ENCODE data around the gene RBM44.

The RBM44 gene

GRCh38 chr2:237886685-237887481, 88.3 kb downstream of the RBM44 start:
- CTCF ChIA-PET: no interaction called here
- TF ChIP-seq, protein P1, sequence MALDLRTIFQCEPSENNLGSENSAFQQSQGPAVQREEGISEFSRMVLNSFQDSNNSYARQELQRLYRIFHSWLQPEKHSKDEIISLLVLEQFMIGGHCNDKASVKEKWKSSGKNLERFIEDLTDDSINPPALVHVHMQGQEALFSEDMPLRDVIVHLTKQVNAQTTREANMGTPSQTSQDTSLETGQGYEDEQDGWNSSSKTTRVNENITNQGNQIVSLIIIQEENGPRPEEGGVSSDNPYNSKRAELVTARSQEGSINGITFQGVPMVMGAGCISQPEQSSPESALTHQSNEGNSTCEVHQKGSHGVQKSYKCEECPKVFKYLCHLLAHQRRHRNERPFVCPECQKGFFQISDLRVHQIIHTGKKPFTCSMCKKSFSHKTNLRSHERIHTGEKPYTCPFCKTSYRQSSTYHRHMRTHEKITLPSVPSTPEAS (tag by site-specific recombination; IDR thresholded peaks at IDR 0.05): no peak
- TF ChIP-seq ZNF148 (tag by site-specific recombination; IDR thresholded peaks at IDR 0.05; ENCODE audit: borderline replicate concordance) (no peak), FEZF1 (tag by site-specific recombination; IDR thresholded peaks at IDR 0.05) (no peak), ZFP37 (tag by site-specific recombination; IDR thresholded peaks at IDR 0.05) (no peak), HOXC10 (CRISPR knock-in tag; IDR thresholded peaks at IDR 0.05) (no peak), ZNF121 (tag by site-specific recombination; IDR thresholded peaks at IDR 0.05) (no peak), EGR2 (tag by site-specific recombination; IDR thresholded peaks at IDR 0.05; ENCODE audit: low read depth) (no peak), ZNF23 (tag by site-specific recombination; IDR thresholded peaks at IDR 0.05; ENCODE audit: borderline replicate concordance) (no peak), ZNF837 (tag by site-specific recombination; IDR thresholded peaks at IDR 0.05) (no peak), SALL2 (tag by site-specific recombination; IDR thresholded peaks at IDR 0.05; ENCODE audit: borderline replicate concordance) (no peak), ZNF335 (tag by site-specific recombination; conservative IDR thresholded peaks at IDR 0.05) (no peak), ZBTB21 (tag by site-specific recombination; IDR thresholded peaks at IDR 0.05) (no peak)
- TF ChIP-seq, protein P2, sequence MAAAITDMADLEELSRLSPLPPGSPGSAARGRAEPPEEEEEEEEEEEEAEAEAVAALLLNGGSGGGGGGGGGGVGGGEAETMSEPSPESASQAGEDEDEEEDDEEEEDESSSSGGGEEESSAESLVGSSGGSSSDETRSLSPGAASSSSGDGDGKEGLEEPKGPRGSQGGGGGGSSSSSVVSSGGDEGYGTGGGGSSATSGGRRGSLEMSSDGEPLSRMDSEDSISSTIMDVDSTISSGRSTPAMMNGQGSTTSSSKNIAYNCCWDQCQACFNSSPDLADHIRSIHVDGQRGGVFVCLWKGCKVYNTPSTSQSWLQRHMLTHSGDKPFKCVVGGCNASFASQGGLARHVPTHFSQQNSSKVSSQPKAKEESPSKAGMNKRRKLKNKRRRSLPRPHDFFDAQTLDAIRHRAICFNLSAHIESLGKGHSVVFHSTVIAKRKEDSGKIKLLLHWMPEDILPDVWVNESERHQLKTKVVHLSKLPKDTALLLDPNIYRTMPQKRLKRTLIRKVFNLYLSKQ (tag by site-specific recombination; IDR thresholded peaks at IDR 0.05; ENCODE audit: borderline replicate concordance): no peak
- TF ChIP-seq, protein P3, sequence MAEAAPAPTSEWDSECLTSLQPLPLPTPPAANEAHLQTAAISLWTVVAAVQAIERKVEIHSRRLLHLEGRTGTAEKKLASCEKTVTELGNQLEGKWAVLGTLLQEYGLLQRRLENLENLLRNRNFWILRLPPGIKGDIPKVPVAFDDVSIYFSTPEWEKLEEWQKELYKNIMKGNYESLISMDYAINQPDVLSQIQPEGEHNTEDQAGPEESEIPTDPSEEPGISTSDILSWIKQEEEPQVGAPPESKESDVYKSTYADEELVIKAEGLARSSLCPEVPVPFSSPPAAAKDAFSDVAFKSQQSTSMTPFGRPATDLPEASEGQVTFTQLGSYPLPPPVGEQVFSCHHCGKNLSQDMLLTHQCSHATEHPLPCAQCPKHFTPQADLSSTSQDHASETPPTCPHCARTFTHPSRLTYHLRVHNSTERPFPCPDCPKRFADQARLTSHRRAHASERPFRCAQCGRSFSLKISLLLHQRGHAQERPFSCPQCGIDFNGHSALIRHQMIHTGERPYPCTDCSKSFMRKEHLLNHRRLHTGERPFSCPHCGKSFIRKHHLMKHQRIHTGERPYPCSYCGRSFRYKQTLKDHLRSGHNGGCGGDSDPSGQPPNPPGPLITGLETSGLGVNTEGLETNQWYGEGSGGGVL (tag by site-specific recombination; IDR thresholded peaks at IDR 0.05): no peak
- TF ChIP-seq, protein P4, sequence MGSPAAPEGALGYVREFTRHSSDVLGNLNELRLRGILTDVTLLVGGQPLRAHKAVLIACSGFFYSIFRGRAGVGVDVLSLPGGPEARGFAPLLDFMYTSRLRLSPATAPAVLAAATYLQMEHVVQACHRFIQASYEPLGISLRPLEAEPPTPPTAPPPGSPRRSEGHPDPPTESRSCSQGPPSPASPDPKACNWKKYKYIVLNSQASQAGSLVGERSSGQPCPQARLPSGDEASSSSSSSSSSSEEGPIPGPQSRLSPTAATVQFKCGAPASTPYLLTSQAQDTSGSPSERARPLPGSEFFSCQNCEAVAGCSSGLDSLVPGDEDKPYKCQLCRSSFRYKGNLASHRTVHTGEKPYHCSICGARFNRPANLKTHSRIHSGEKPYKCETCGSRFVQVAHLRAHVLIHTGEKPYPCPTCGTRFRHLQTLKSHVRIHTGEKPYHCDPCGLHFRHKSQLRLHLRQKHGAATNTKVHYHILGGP (tag by site-specific recombination; IDR thresholded peaks at IDR 0.05): no peak
- no peak overlapping the region for H3K27ac ChIP-seq (ENCODE audit: extremely low read depth, low read depth, low read length)
- no peak overlapping the region for H3K4me3 ChIP-seq (ENCODE audit: low read depth, low read length)
- H3K9me3 ChIP-seq (ENCODE audit: control insufficient read depth, insufficient read depth, low read depth, low read length): no peaks in the 10 kb centered on the region
- no peaks in the 10 kb centered on the region for H3K36me3 ChIP-seq (ENCODE audit: control insufficient read depth in 2 of 2, insufficient read depth in 1 of 2, low read length in 2 of 2)
- POLR2A ChIA-PET: no interaction called here
- no peaks in the 10 kb centered on the region for H3K4me1 ChIP-seq (ENCODE audit: control insufficient read depth, insufficient read depth, low read length)

GRCh38 chr2:237888389-237888788, 89.8 kb downstream of the RBM44 start:
- 0 out of 2 replicates have a peak, but pooled peaks cover 1% of the 10 kb centered on the region for H3K4me1 ChIP-seq (ENCODE audit: control insufficient read depth, insufficient read depth, low read length)
- H3K36me3 ChIP-seq (ENCODE audit: control insufficient read depth in 2 of 2, insufficient read depth in 1 of 2, low read length in 2 of 2): no peaks in the 10 kb centered on the region
- H3K4me3 ChIP-seq (ENCODE audit: low read depth, low read length): no peak overlapping the region
- no peaks in the 10 kb centered on the region for H3K9me3 ChIP-seq (ENCODE audit: control insufficient read depth, insufficient read depth, low read depth, low read length)
- POLR2A ChIA-PET: no interaction called here
- CTCF ChIA-PET: no interaction called here
- no peak overlapping the region for H3K27ac ChIP-seq (ENCODE audit: extremely low read depth, low read depth, low read length)
- no peak for TF ChIP-seq ZNF560 (tag by site-specific recombination; IDR thresholded peaks at IDR 0.05; ENCODE audit: borderline replicate concordance)
- no peak for TF ChIP-seq YY1 (tag by site-specific recombination; IDR thresholded peaks at IDR 0.05)
- TF ChIP-seq ZNF202 (tag by site-specific recombination; IDR thresholded peaks at IDR 0.05; ENCODE audit: borderline replicate concordance): no peak
- TF ChIP-seq SCRT1 (tag by site-specific recombination; IDR thresholded peaks at IDR 0.05; ENCODE audit: borderline replicate concordance): no peak
- TF ChIP-seq ZNF121 (tag by site-specific recombination; IDR thresholded peaks at IDR 0.05): no peak
- no peak for TF ChIP-seq ZFP69B (tag by site-specific recombination; IDR thresholded peaks at IDR 0.05)
- no peak for TF ChIP-seq ZBTB20 (tag by site-specific recombination; IDR thresholded peaks at IDR 0.05)
- no peak for TF ChIP-seq ZIC2 (tag by site-specific recombination; IDR thresholded peaks at IDR 0.05)
- TF ChIP-seq, protein P5, sequence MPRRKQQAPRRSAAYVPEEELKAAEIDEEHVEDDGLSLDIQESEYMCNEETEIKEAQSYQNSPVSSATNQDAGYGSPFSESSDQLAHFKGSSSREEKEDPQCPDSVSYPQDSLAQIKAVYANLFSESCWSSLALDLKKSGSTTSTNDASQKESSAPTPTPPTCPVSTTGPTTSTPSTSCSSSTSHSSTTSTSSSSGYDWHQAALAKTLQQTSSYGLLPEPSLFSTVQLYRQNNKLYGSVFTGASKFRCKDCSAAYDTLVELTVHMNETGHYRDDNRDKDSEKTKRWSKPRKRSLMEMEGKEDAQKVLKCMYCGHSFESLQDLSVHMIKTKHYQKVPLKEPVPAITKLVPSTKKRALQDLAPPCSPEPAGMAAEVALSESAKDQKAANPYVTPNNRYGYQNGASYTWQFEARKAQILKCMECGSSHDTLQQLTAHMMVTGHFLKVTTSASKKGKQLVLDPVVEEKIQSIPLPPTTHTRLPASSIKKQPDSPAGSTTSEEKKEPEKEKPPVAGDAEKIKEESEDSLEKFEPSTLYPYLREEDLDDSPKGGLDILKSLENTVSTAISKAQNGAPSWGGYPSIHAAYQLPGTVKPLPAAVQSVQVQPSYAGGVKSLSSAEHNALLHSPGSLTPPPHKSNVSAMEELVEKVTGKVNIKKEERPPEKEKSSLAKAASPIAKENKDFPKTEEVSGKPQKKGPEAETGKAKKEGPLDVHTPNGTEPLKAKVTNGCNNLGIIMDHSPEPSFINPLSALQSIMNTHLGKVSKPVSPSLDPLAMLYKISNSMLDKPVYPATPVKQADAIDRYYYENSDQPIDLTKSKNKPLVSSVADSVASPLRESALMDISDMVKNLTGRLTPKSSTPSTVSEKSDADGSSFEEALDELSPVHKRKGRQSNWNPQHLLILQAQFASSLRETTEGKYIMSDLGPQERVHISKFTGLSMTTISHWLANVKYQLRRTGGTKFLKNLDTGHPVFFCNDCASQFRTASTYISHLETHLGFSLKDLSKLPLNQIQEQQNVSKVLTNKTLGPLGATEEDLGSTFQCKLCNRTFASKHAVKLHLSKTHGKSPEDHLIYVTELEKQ (tag by site-specific recombination; IDR thresholded peaks at IDR 0.05; ENCODE audit: borderline replicate concordance): no peak

Measured in HEK293 (cell line).